ENCODE data around the gene SKI. TPM values are rescaled to one million over a fixed set of nuclear protein-coding genes. Genes with fewer than 3 reads are reported as not detected.
A peak's percentile ranks its signal among the peaks of the same experiment; 100 is the strongest.

Gene SKI
- total and polyA plus RNA-seq, 9 of the 15 experiments (the other 6 are each of a cell fraction or from before 2014, with no cell fraction given): 0.10 to 60.5 (median 4.6) TPM

DNA sequence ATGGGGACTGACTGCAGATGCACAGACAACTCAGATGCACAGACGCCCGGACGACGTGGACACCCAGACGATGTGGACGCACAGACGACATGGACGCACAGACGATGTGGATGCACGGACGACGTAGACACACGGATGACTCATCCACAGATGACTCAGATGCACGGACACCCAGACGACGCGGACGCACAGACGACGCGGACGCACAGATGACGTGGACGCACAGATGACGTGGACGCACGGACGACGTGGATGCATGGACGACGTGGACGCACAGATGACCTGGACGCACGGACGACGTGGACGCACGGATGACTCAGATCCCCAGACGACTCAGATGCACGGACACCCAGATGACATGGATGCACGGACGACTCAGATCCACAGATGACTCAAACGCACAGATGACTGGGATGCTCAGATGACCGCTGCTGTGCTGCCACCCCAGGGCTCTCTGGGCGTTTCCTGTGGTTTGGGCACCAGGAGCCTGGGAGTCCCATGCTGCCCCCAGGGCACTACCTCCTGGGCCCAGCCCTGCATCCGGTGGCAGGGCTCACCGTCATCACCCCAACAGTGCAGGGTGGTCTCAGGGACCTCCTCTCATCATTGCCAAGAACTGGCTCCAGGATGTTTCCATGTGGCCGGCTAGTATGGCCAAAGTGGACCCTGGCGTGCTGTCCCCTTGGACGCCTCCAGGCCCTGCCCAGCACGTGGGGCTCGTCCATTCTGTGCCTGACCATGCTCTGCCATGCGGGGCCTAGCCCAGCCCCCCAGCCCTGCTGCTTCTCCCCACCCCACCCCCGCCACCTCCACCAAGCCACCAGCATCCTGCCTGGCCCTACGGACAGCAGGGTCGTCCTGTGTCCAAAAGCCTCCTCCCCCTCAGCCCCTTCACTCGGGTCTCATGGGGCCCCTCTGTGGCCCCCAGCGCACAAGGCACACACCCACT is 47.5 kb upstream of the SKI start (continued):
- TF ChIP-seq MYC (IDR thresholded peaks at IDR 0.05; ENCODE audit: low read depth, low read length): peak; percentile 89
- TF ChIP-seq MYC (CRISPR knock-in tag; IDR thresholded peaks at IDR 0.05; ENCODE audit: borderline replicate concordance, low read depth): no peak; the same call in 1 of the 2 replicates
- TF ChIP-seq ZNF780A (CRISPR knock-in tag; IDR thresholded peaks at IDR 0.05): no peak
- peak; percentile 78; the same call in 1 of the 2 replicates for TF ChIP-seq SMARCE1 (IDR thresholded peaks at IDR 0.05)
- no peak for TF ChIP-seq BRF1 (IDR thresholded peaks at IDR 0.05; ENCODE audit: borderline replicate concordance, extremely low read depth, insufficient read length)
- TF ChIP-seq KLF1 (tag; IDR thresholded peaks at IDR 0.05): 0 out of 2 replicates have a peak, but pooled peaks have one; percentile 48
- TF ChIP-seq ZC3H4 (CRISPR knock-in tag; IDR thresholded peaks at IDR 0.05; ENCODE audit: borderline replicate concordance): peak; percentile 79; the same call in 1 of the 2 replicates
- TF ChIP-seq, protein P1, sequence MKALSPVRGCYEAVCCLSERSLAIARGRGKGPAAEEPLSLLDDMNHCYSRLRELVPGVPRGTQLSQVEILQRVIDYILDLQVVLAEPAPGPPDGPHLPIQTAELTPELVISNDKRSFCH (CRISPR knock-in tag; IDR thresholded peaks at IDR 0.05): no peak
- TF ChIP-seq, protein P1 (tag; IDR thresholded peaks at IDR 0.05): no peak
- peak; percentile 82; the same call in 1 of the 2 replicates for TF ChIP-seq ESRRA (IDR thresholded peaks at IDR 0.05; ENCODE audit: borderline replicate concordance, low read depth)
- no peak for TF ChIP-seq KDM5B (IDR thresholded peaks at IDR 0.05; ENCODE audit: insufficient replicate concordance, low read depth, low read length)
- TF ChIP-seq RBM34 (IDR thresholded peaks at IDR 0.05; ENCODE audit: borderline replicate concordance, insufficient read depth, low read length): no peak
- no peak for TF ChIP-seq SIRT6 (IDR thresholded peaks at IDR 0.05; ENCODE audit: low read depth, low read length)
- peak; percentile 66 to 78 for TF ChIP-seq NRF1 (conservative IDR thresholded peaks at IDR 0.05 in 1 of 2, IDR thresholded peaks at IDR 0.05 in 1 of 2)
- no peak for TF ChIP-seq HIVEP1 (CRISPR knock-in tag; IDR thresholded peaks at IDR 0.05)
- TF ChIP-seq, protein P2, sequence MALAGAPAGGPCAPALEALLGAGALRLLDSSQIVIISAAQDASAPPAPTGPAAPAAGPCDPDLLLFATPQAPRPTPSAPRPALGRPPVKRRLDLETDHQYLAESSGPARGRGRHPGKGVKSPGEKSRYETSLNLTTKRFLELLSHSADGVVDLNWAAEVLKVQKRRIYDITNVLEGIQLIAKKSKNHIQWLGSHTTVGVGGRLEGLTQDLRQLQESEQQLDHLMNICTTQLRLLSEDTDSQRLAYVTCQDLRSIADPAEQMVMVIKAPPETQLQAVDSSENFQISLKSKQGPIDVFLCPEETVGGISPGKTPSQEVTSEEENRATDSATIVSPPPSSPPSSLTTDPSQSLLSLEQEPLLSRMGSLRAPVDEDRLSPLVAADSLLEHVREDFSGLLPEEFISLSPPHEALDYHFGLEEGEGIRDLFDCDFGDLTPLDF (CRISPR knock-in tag; IDR thresholded peaks at IDR 0.05): no peak
- no peak for TF ChIP-seq GATA2 (CRISPR knock-in tag; IDR thresholded peaks at IDR 0.05)
- no peak for TF ChIP-seq CHD4 (IDR thresholded peaks at IDR 0.05; ENCODE audit: insufficient read depth, insufficient replicate concordance, low read depth, low read length, poor library complexity, severe bottlenecking)
- no peak for TF ChIP-seq HDGF (IDR thresholded peaks at IDR 0.05)
- TF ChIP-seq L3MBTL2 (IDR thresholded peaks at IDR 0.05): 0 out of 2 replicates have a peak, but pooled peaks have one; percentile 21
- peak; percentile 52; the same call in 1 of the 2 replicates for TF ChIP-seq MYNN (IDR thresholded peaks at IDR 0.05)
- no peak for TF ChIP-seq MYNN (CRISPR knock-in tag; IDR thresholded peaks at IDR 0.05)
- TF ChIP-seq BCOR (IDR thresholded peaks at IDR 0.05): no peak
- no peak for TF ChIP-seq GABPB2 (CRISPR knock-in tag; conservative IDR thresholded peaks at IDR 0.05)
- peak; percentile 86 for TF ChIP-seq NFE2 (IDR thresholded peaks at IDR 0.05; ENCODE audit: low read depth)
- peak; percentile 16 for TF ChIP-seq FIP1L1 (IDR thresholded peaks at IDR 0.05; ENCODE audit: low read depth, low read length, poor library complexity, severe bottlenecking)

Measured in K562 (cell line).